Measurements from ENCODE around the gene IVD. TPM values are rescaled to one million over a fixed set of nuclear protein-coding genes. Genes with fewer than 3 reads are reported as not detected.

Gene IVD
- polyA plus RNA-seq, 1 donor from 2014 or later, result 28.6 TPM

DNA sequence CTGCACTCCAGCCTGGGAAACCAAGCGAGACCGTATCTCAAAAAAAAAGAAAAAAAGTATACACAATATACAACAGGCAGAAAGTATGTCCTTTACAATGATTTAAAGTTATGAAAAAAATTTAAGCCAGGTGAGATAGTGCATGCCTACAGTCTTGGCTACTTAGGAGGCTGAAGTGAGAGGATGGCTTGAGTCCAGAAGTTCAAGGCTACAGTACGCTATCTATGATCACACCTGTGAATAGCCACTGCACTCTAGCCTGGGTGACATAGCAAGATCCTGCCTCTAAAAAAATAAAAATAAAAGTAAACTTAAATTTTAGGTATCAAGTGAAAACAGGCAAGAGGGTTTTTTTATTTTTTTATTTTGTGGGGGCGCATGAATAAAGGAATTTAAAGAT, 26.2 kb upstream of the IVD start:
- no peak overlapping the region for H3K4me2 ChIP-seq (ENCODE audit: low read length)
- no peak overlapping the region for H2AFZ ChIP-seq (ENCODE audit: low read depth, low read length)
- TF ChIP-seq TAF1 (IDR thresholded peaks at IDR 0.05; ENCODE audit: low read depth) (no peak), POLR2AphosphoS5 (IDR thresholded peaks at IDR 0.05) (no peak), MXI1 (conservative IDR thresholded peaks at IDR 0.05; ENCODE audit: poor library complexity, severe bottlenecking) (no peak), EZH2 (IDR thresholded peaks at IDR 0.05; ENCODE audit: borderline replicate concordance, insufficient read depth, low read length, poor library complexity, severe bottlenecking) (no peak), CTCF (IDR thresholded peaks at IDR 0.05; ENCODE audit: poor library complexity, severe bottlenecking) (no peak)
- TF ChIP-seq, protein P1, sequence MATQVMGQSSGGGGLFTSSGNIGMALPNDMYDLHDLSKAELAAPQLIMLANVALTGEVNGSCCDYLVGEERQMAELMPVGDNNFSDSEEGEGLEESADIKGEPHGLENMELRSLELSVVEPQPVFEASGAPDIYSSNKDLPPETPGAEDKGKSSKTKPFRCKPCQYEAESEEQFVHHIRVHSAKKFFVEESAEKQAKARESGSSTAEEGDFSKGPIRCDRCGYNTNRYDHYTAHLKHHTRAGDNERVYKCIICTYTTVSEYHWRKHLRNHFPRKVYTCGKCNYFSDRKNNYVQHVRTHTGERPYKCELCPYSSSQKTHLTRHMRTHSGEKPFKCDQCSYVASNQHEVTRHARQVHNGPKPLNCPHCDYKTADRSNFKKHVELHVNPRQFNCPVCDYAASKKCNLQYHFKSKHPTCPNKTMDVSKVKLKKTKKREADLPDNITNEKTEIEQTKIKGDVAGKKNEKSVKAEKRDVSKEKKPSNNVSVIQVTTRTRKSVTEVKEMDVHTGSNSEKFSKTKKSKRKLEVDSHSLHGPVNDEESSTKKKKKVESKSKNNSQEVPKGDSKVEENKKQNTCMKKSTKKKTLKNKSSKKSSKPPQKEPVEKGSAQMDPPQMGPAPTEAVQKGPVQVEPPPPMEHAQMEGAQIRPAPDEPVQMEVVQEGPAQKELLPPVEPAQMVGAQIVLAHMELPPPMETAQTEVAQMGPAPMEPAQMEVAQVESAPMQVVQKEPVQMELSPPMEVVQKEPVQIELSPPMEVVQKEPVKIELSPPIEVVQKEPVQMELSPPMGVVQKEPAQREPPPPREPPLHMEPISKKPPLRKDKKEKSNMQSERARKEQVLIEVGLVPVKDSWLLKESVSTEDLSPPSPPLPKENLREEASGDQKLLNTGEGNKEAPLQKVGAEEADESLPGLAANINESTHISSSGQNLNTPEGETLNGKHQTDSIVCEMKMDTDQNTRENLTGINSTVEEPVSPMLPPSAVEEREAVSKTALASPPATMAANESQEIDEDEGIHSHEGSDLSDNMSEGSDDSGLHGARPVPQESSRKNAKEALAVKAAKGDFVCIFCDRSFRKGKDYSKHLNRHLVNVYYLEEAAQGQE (IDR thresholded peaks at IDR 0.05; ENCODE audit: borderline replicate concordance), result no peak

DNA sequence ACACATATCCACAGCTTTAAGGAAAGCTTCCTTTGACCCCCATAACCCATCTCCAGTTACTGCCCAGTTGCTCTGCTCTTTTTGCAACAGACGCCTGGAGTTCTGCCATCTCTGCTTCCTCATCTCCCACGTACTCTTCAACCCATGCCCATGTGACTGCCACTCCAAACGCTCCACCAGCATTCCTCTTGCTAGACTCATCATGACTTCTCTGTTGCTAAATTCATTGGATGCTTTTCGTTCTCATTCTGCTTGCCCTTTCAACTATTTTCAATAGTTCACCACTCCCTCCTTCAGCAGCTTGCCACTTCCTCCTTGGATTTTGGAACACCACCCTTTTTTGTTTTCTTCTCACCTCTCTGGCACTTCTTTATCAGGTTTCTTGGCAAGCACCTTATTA, 25.7 kb upstream of the IVD start:
- H3K9me2 ChIP-seq (ENCODE audit: insufficient read depth, low read length), result no peaks in the 10 kb centered on the region
- H4K20me1 ChIP-seq (ENCODE audit: insufficient read depth), result no peaks in the 10 kb centered on the region
- no peaks in the 10 kb centered on the region for H3K27me3 ChIP-seq (ENCODE audit: insufficient read depth, low read depth, low read length)
- no peak overlapping the region for H2AFZ ChIP-seq (ENCODE audit: low read depth, low read length)
- no peak overlapping the region for H3K4me3 ChIP-seq (ENCODE audit: low read length)
- TF ChIP-seq CTCF (IDR thresholded peaks at IDR 0.05; ENCODE audit: poor library complexity, severe bottlenecking) (no peak), EZH2 (IDR thresholded peaks at IDR 0.05; ENCODE audit: borderline replicate concordance, insufficient read depth, low read length, poor library complexity, severe bottlenecking) (no peak), SMC3 (conservative IDR thresholded peaks at IDR 0.05; ENCODE audit: poor library complexity) (no peak), POLR2AphosphoS5 (IDR thresholded peaks at IDR 0.05) (no peak), EP300 (conservative IDR thresholded peaks at IDR 0.05; ENCODE audit: poor library complexity, severe bottlenecking) (no peak), RAD21 (conservative IDR thresholded peaks at IDR 0.05) (no peak), MXI1 (conservative IDR thresholded peaks at IDR 0.05; ENCODE audit: poor library complexity, severe bottlenecking) (no peak)
- TF ChIP-seq, protein P1 (IDR thresholded peaks at IDR 0.05; ENCODE audit: borderline replicate concordance), result no peak
- H3K27ac ChIP-seq (ENCODE audit: low read length), result no peak overlapping the region
- H3K4me2 ChIP-seq (ENCODE audit: low read length), result no peak overlapping the region
- H3K79me2 ChIP-seq (replicated peaks; ENCODE audit: insufficient read depth, low read length), result peaks cover 15% of the 10 kb centered on the region
- H3K9me3 ChIP-seq (ENCODE audit: low read length), result no peaks in the 10 kb centered on the region
- H3F3A ChIP-seq (ENCODE audit: insufficient read depth, low read length, poor library complexity, severe bottlenecking), result no peaks in the 10 kb centered on the region
- no peaks in the 10 kb centered on the region for H3K36me3 ChIP-seq (ENCODE audit: insufficient read depth, low read length)
- no peak overlapping the region for H3K9ac ChIP-seq (ENCODE audit: low read length)

More for the DNA sequence above, 26.2 kb upstream of the IVD start:
- H3K4me3 ChIP-seq (ENCODE audit: low read length), result no peak overlapping the region
- no peaks in the 10 kb centered on the region for H4K20me1 ChIP-seq (ENCODE audit: insufficient read depth)
- H3K27ac ChIP-seq (ENCODE audit: low read length), result no peak overlapping the region
- H3K27me3 ChIP-seq (ENCODE audit: insufficient read depth, low read depth, low read length), result no peaks in the 10 kb centered on the region
- no peaks in the 10 kb centered on the region for H3K9me2 ChIP-seq (ENCODE audit: insufficient read depth, low read length)
- H3F3A ChIP-seq (ENCODE audit: insufficient read depth, low read length, poor library complexity, severe bottlenecking), result no peaks in the 10 kb centered on the region
- peaks cover 11% of the 10 kb centered on the region for H3K79me2 ChIP-seq (replicated peaks; ENCODE audit: insufficient read depth, low read length)
- no peaks in the 10 kb centered on the region for H3K9me3 ChIP-seq (ENCODE audit: low read length)
- no peaks in the 10 kb centered on the region for H3K36me3 ChIP-seq (ENCODE audit: insufficient read depth, low read length)
- H3K9ac ChIP-seq (ENCODE audit: low read length), result no peak overlapping the region

All from neural cell (in vitro differentiated cells).